HCT116 (cell line): ENCODE data around the gene DUSP28.

Source experiments
- CBX3 ChIP-seq: IDR thresholded peaks from 2 replicates; pipeline ENCODE4 v1.6.1; 2012; ENCODE audit warnings: low read depth
- CTCF ChIP-seq, 3 experiments: fragments of 200-600 bp in 1 of 3; sonication (generic) in 1 of 3; IDR thresholded peaks in 2 of 3; conservative IDR thresholded peaks in 1 of 3; 2 replicates each; pipeline ENCODE4 v1.5.1; 2012 to 2017; ENCODE audit warnings: low read depth in 2 of 3, low read length in 2 of 3, antibody characterized with exemption in 1 of 3, borderline replicate concordance in 1 of 3, control low read depth in 1 of 3, mild to moderate bottlenecking in 1 of 3, mixed read lengths in 1 of 3, mixed run types in 1 of 3, moderate library complexity in 1 of 3; ENCODE audit not compliant: insufficient read depth in 1 of 3
- EGR1 ChIP-seq: IDR thresholded peaks from 2 replicates; pipeline ENCODE4 v1.6.1; 2012; ENCODE audit warnings: low read depth
- EZH2 ChIP-seq: fragments of 200-600 bp; sonication (generic); IDR thresholded peaks from 2 replicates; pipeline ENCODE4 v1.6.1; 2017; ENCODE audit warnings: antibody characterized with exemption, mixed run types
- POLR2A ChIP-seq: IDR thresholded peaks from 2 replicates; pipeline ENCODE4 v1.7.0; 2011; ENCODE audit warnings: borderline replicate concordance; ENCODE audit not compliant: insufficient read depth, insufficient read length; ENCODE audit errors: extremely low read depth
- POLR2AphosphoS5 ChIP-seq: IDR thresholded peaks from 2 replicates; pipeline ENCODE4 v1.6.1; 2011; ENCODE audit warnings: mild to moderate bottlenecking, low read depth, low read length, moderate library complexity
- REST ChIP-seq: IDR thresholded peaks from 2 replicates; pipeline ENCODE4 v1.6.1; 2012; ENCODE audit warnings: low read depth
- SIN3A ChIP-seq: IDR thresholded peaks from 2 replicates; pipeline ENCODE4 v1.6.1; 2012; ENCODE audit warnings: low read depth
- YY1 ChIP-seq: IDR thresholded peaks from 2 replicates; pipeline ENCODE4 v1.6.1; 2011; ENCODE audit warnings: low read length, low read depth, moderate library complexity, mild to moderate bottlenecking; ENCODE audit not compliant: insufficient replicate concordance; ENCODE audit errors: extremely low read depth
- TF ChIP-seq, protein P1 (sequence below): IDR thresholded peaks from 2 replicates; pipeline ENCODE4 v1.6.1; 2012
- TF ChIP-seq, protein P2 (sequence below): IDR thresholded peaks from 2 replicates; pipeline ENCODE4 v1.6.1; 2012

DNA sequence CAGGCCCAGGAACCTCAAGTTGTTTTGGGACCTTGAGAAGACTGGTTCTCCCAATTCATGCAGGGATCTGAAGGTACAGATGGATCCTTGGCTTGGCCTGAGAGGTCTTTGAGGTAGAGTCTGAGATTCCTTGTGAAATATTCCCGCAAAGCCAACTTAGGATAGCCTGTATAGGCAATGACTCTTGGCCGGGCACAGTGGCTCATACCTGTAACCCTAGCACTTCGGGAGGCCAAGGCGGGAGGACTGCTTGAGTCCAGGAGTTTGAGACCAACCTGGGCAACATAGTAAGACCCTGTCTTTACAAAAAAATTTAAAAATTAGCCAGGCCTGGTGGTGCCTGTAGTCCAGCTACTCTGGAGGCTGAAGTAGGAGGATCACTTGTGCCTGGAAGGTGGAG lies 42.8 kb upstream of the DUSP28 start:
- no peak for TF ChIP-seq EZH2
- no peak for TF ChIP-seq CTCF (IDR thresholded peaks at IDR 0.05 in 2 of 3, conservative IDR thresholded peaks at IDR 0.05 in 1 of 3; ENCODE audit: borderline replicate concordance in 1 of 3, insufficient read depth in 1 of 3, low read depth in 2 of 3, low read length in 2 of 3)
- TF ChIP-seq POLR2A: no peak
- TF ChIP-seq REST: no peak
- TF ChIP-seq SIN3A: no peak
- TF ChIP-seq, protein P1, sequence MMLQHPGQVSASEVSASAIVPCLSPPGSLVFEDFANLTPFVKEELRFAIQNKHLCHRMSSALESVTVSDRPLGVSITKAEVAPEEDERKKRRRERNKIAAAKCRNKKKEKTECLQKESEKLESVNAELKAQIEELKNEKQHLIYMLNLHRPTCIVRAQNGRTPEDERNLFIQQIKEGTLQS: no peak
- TF ChIP-seq, protein P2, sequence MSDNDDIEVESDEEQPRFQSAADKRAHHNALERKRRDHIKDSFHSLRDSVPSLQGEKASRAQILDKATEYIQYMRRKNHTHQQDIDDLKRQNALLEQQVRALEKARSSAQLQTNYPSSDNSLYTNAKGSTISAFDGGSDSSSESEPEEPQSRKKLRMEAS: no peak
- TF ChIP-seq CBX3: no peak
- no peak for TF ChIP-seq EGR1
- no peak for TF ChIP-seq POLR2AphosphoS5
- no peak for TF ChIP-seq YY1
